ENCODE measurements around the gene BTBD16. TPM values are rescaled to one million over a fixed set of nuclear protein-coding genes. Genes with fewer than 3 reads are reported as not detected.

BTBD16 gene
- total and polyA plus RNA-seq, 4 experiments from 2014 or later: 0.09 TPM; not detected in 3

GRCh38 chr10:122386514-122386913 lies 115.4 kb downstream of the BTBD16 start:
- Histone ChIP-seq H3K36me3 (ENCODE audit: insufficient read depth, low read length) (no peaks in the 10 kb centered on the region), H3K9me3 (ENCODE audit: control insufficient read depth in 1 of 2, low read length in 2 of 2) (no peaks in the 10 kb centered on the region), H3K4me1 (ENCODE audit: insufficient read depth, low read length) (peaks cover 28% of the 10 kb centered on the region), H3K27me3 (ENCODE audit: insufficient read depth, low read length) (no peaks in the 10 kb centered on the region), H3K4me3 (ENCODE audit: low read length in 2 of 2) (no peak overlapping the region), H3K27ac (ENCODE audit: low read depth, low read length) (no peak overlapping the region)
- ChIA-PET CTCF (ENCODE audit: partially characterized antibody) (interaction anchor here (1.1 to 1.8 kb wide), 4 partner anchors 11 to 179 kb away, joined by 3 to 7 read pairs (median 4); no protein-coding TSS in a partner anchor), POLR2A (ENCODE audit: partially characterized antibody) (interaction anchor here (1.6 kb wide), 1 partner anchor 11 kb away, joined by 14 read pairs; the partner anchor contains the start of gene PLEKHA1)
- Mint-ChIP-seq H3K27me3 (no peaks in the 10 kb centered on the region), H3K9me3 (peaks cover 0 to 2% (median 0%) of the 10 kb centered on the region in 8 donors), H3K36me3 (peaks cover 28% of the 10 kb centered on the region in 2 donors), H3K4me1 (peaks cover 39 to 75% (median 56%) of the 10 kb centered on the region in 4 donors), H3K27ac (peak overlapping the region in 1 of 7 donors; percentile 48), H3K4me3 (peak overlapping the region in 4 of 8 donors; percentile 3 to 67 (median 26))
- intact Hi-C loops (cut with micrococcal nuclease): no loop called here
- no peak for DNase-seq

DNA sequence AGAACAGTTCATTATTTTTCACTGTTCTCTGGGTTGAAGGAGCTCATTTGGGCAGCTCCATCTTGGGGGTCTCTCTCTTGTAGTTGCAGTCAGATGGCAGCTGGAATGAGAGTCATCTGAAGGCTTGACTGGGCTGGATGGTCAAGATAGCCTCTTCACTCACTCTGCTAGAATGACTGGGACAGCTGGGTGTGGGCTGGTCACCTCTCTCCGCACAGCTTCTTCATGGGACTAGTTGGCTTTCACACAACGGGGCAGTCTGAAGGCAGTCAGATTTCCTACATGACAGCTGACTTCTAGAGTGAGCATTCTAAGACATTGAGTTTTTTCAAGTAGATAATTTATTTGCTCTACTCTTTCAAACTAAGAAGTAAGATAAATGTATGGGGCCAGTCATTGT lies 116.5 kb downstream of the BTBD16 start:
- no peaks in the 10 kb centered on the region for H3K9me3 ChIP-seq (ENCODE audit: control insufficient read depth in 1 of 2, low read length in 2 of 2)
- DNase-seq: no peak
- no peak overlapping the region for H3K4me3 ChIP-seq (ENCODE audit: low read length in 2 of 2)
- Mint-ChIP-seq H3K4me3 (peak overlapping the region in 3 of 8 donors; percentile 15 to 57 (median 43)), H3K36me3 (peaks cover 25 to 27% of the 10 kb centered on the region in 2 donors), H3K27me3 (no peaks in the 10 kb centered on the region), H3K9me3 (peaks cover 0 to 2% (median 0%) of the 10 kb centered on the region in 8 donors), H3K27ac (peak overlapping the region in 1 of 7 donors; percentile 32), H3K4me1 (peaks cover 36 to 71% (median 53%) of the 10 kb centered on the region in 4 donors)
- no peak overlapping the region for H3K27ac ChIP-seq (ENCODE audit: low read depth, low read length)
- H3K4me1 ChIP-seq (ENCODE audit: insufficient read depth, low read length): peaks cover 22% of the 10 kb centered on the region
- H3K36me3 ChIP-seq (ENCODE audit: insufficient read depth, low read length): no peaks in the 10 kb centered on the region
- intact Hi-C loops (cut with micrococcal nuclease): no loop called here
- no peaks in the 10 kb centered on the region for H3K27me3 ChIP-seq (ENCODE audit: insufficient read depth, low read length)
- ChIA-PET CTCF (ENCODE audit: partially characterized antibody) (interaction anchor here (0.6 to 1.8 kb wide), 5 partner anchors 9 to 178 kb away, joined by 3 to 7 read pairs (median 4); no protein-coding TSS in a partner anchor), POLR2A (ENCODE audit: partially characterized antibody) (interaction anchor here (1.6 kb wide), 1 partner anchor 12 kb away, joined by 14 read pairs; the partner anchor contains the start of gene PLEKHA1)

Other genes with a start within 250 kb of the BTBD16 start
- gene PLEKHA1, start 103.4 kb downstream of the BTBD16 start, total RNA-seq: 10 to 100 TPM; 62.9 to 69.7 TPM
- gene PLEKHA1, start 103.4 kb downstream of the BTBD16 start, polyA plus RNA-seq: 10 to 100 TPM; 90.5 to 92.9 TPM
- not detected for gene ARMS2, start 183.4 kb downstream of the BTBD16 start, total RNA-seq
- gene ARMS2, start 183.4 kb downstream of the BTBD16 start, polyA plus RNA-seq: not detected
- gene HTRA1, start 190.3 kb downstream of the BTBD16 start, total RNA-seq: under 1 TPM in 1 of 2 experiments, not detected in 1; 0.17 TPM
- under 1 TPM in 1 of 2 donors, not detected in 1; 0.21 TPM for gene HTRA1, start 190.3 kb downstream of the BTBD16 start, polyA plus RNA-seq